HG02571 (cell line): ENCODE results near the gene KCNJ12.
"Not testable (repeated sequence)": the region's sequence is repeated elsewhere in the genome, so short reads cannot be mapped to it uniquely, and the experiment has no call there.

Source experiments
- ATAC-seq: cut with Tn5 transposase; IDR thresholded peaks from one replicate; pipeline ENCODE4 v1.9.1; 2021; ENCODE audit warnings: mild to moderate bottlenecking, moderate library complexity; ENCODE audit not compliant: unreplicated experiment

KCNJ12 gene

GRCh38 chr17:21376081-21376758 lies at the start of gene KCNJ12:
Gene KCNJ12, plus strand, starts transcription at chr17:21376357. Its CDS starts 38,986 bp downstream, at chr17:21415343.
- ATAC-seq, result no peak

GRCh38 chr17:21327921-21328320 lies 48.2 kb upstream of the KCNJ12 start:
- not testable (repeated sequence) for ATAC-seq

- ATAC-seq, result not testable (repeated sequence)
These were observed 47.4 kb upstream of the KCNJ12 start for GRCh38 chr17:21328778-21329177.

- ATAC-seq, result no peak
These were observed 45.6 kb upstream of the KCNJ12 start for GRCh38 chr17:21330436-21331160.

GRCh38 chr17:21336541-21337294 lies 39.4 kb upstream of the KCNJ12 start:
- not testable (repeated sequence) for ATAC-seq

- ATAC-seq, result not testable (repeated sequence)
These were observed 38.1 kb upstream of the KCNJ12 start for GRCh38 chr17:21337981-21338625.

- ATAC-seq, result no peak
These were observed 37.1 kb upstream of the KCNJ12 start for GRCh38 chr17:21339011-21339410.

GRCh38 chr17:21339571-21339970 lies 36.6 kb upstream of the KCNJ12 start:
- not testable (repeated sequence) for ATAC-seq

- not testable (repeated sequence) for ATAC-seq
These were observed 35.8 kb upstream of the KCNJ12 start for GRCh38 chr17:21340407-21340806.

GRCh38 chr17:21341279-21341678 lies 34.9 kb upstream of the KCNJ12 start:
- not testable (repeated sequence) for ATAC-seq

- not testable (repeated sequence) for ATAC-seq
These were observed 34.1 kb upstream of the KCNJ12 start for GRCh38 chr17:21341925-21342540.

- ATAC-seq, result not testable (repeated sequence)
These were observed 32.9 kb upstream of the KCNJ12 start for GRCh38 chr17:21343061-21343949.

GRCh38 chr17:21344801-21345200 lies 31.4 kb upstream of the KCNJ12 start:
- not testable (repeated sequence) for ATAC-seq

GRCh38 chr17:21345236-21345635 lies 30.9 kb upstream of the KCNJ12 start:
- no peak for ATAC-seq

GRCh38 chr17:21346107-21346506 lies 30.1 kb upstream of the KCNJ12 start:
- not testable (repeated sequence) for ATAC-seq

- ATAC-seq, result not testable (repeated sequence)
These were observed 29.4 kb upstream of the KCNJ12 start for GRCh38 chr17:21346651-21347250.

- ATAC-seq, result not testable (repeated sequence)
These were observed 28.5 kb upstream of the KCNJ12 start for GRCh38 chr17:21347660-21348059.

- not testable (repeated sequence) for ATAC-seq
These were observed 27.9 kb upstream of the KCNJ12 start for GRCh38 chr17:21348081-21348925.
